HepG2 (cell line): Measurements from ENCODE around the gene HPCAL4.

Experiments
- TF ChIP-seq, protein P1 (sequence below): sonication (generic); formaldehyde crosslinking; IDR thresholded peaks from 2 replicates; pipeline ENCODE4 v1.5.0; 2020; ENCODE audit warnings: mild to moderate bottlenecking, missing genetic modification reagents, moderate library complexity
- TF ChIP-seq, protein P2 (sequence below): sonication (generic); formaldehyde crosslinking; IDR thresholded peaks from 2 replicates; pipeline ENCODE4 v1.4.0; 2020; ENCODE audit warnings: mild to moderate bottlenecking, missing genetic modification reagents
- TF ChIP-seq, protein P3 (sequence below): sonication (generic); formaldehyde crosslinking; IDR thresholded peaks from 2 replicates; pipeline ENCODE4 v1.8.1; 2023; ENCODE audit warnings: missing genetic modification reagents, inconsistent platforms, borderline replicate concordance

DNA sequence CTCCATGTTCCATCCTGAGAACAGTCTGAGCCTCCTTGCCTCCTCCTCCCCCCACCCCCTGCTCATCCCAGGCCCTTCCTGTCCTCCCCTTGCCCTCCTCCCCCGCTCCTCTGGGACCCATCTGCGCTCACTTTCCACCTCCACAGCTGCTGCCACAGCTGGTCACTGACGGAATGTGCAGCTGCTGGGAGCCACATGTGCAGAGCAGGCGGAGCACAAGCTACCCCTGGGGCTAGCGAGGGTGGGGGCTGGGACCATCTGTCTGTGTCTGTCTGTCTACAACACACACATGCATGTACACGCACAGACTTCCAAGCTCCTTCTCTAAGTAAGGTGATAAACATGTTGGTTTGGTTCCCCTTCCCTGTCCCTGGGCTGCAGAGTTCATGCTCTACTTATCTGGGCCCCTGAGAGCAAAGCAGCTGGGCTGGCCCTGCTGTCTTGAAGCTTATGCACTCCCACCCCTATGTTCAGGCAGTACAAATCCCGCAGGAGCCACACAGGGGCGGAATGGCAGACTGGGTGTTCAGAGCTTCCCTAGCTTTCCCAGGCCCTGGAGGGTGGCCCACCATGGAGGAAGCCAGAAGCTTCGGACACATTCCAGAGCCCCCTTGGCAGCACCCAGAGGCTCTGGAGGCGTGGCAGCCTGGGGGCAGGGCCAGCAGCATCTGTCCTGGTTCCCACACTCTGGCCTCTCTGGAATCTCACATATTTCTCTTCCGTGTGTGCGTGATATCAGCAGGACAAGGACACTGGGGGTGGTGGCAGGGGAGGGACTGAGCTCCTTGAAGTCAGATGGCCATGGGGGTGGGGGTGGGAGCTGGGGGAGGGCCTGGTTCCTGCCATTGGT is 44.8 kb downstream of the HPCAL4 start:
- TF ChIP-seq, protein P1, sequence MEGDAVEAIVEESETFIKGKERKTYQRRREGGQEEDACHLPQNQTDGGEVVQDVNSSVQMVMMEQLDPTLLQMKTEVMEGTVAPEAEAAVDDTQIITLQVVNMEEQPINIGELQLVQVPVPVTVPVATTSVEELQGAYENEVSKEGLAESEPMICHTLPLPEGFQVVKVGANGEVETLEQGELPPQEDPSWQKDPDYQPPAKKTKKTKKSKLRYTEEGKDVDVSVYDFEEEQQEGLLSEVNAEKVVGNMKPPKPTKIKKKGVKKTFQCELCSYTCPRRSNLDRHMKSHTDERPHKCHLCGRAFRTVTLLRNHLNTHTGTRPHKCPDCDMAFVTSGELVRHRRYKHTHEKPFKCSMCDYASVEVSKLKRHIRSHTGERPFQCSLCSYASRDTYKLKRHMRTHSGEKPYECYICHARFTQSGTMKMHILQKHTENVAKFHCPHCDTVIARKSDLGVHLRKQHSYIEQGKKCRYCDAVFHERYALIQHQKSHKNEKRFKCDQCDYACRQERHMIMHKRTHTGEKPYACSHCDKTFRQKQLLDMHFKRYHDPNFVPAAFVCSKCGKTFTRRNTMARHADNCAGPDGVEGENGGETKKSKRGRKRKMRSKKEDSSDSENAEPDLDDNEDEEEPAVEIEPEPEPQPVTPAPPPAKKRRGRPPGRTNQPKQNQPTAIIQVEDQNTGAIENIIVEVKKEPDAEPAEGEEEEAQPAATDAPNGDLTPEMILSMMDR (CRISPR knock-in tag), result no peak
- TF ChIP-seq, protein P2, sequence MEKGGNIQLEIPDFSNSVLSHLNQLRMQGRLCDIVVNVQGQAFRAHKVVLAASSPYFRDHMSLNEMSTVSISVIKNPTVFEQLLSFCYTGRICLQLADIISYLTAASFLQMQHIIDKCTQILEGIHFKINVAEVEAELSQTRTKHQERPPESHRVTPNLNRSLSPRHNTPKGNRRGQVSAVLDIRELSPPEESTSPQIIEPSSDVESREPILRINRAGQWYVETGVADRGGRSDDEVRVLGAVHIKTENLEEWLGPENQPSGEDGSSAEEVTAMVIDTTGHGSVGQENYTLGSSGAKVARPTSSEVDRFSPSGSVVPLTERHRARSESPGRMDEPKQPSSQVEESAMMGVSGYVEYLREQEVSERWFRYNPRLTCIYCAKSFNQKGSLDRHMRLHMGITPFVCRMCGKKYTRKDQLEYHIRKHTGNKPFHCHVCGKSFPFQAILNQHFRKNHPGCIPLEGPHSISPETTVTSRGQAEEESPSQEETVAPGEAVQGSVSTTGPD (CRISPR knock-in tag), result no peak
- TF ChIP-seq, protein P3, sequence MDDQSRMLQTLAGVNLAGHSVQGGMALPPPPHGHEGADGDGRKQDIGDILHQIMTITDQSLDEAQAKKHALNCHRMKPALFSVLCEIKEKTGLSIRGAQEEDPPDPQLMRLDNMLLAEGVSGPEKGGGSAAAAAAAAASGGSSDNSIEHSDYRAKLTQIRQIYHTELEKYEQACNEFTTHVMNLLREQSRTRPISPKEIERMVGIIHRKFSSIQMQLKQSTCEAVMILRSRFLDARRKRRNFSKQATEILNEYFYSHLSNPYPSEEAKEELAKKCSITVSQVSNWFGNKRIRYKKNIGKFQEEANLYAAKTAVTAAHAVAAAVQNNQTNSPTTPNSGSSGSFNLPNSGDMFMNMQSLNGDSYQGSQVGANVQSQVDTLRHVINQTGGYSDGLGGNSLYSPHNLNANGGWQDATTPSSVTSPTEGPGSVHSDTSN (CRISPR knock-in tag), result no peak
